Liver (tissue), 9 donors: Measurements from ENCODE around the gene GLDN. TPM values are rescaled to one million over a fixed set of nuclear protein-coding genes. Genes with fewer than 3 reads are reported as not detected.

Source experiments
- DNase-seq: peaks from one replicate; pipeline ENCODE4 v3.0.0-alpha.2; 2017; ENCODE audit warnings: low spot score
- H3K27ac ChIP-seq, 2 donors: one replicate each; pipeline ENCODE4 v1.7.0; 2013; ENCODE audit warnings: inconsistent platforms in 2 of 2, low read length in 2 of 2, control low read depth in 1 of 2, low read depth in 1 of 2, mild to moderate bottlenecking in 1 of 2
- H3K27me3 ChIP-seq, 4 donors: one replicate each; pipeline versions ENCODE4 v1.6.1 to v1.7.0; 2013; ENCODE audit warnings: low read length in 3 of 4, inconsistent platforms in 1 of 4, mild to moderate bottlenecking in 1 of 4, moderate library complexity in 1 of 4; ENCODE audit not compliant: control insufficient read depth in 4 of 4, insufficient read depth in 4 of 4
- H3K36me3 ChIP-seq, 4 donors: one replicate each; pipeline versions ENCODE4 v1.6.1 to v1.7.0; 2013; ENCODE audit warnings: low read length in 3 of 4, mild to moderate bottlenecking in 3 of 4, low read depth in 1 of 4, moderate library complexity in 1 of 4; ENCODE audit not compliant: control insufficient read depth in 4 of 4, insufficient read depth in 3 of 4
- H3K4me1 ChIP-seq, 4 donors: one replicate each; pipeline versions ENCODE4 v1.6.1 to v1.7.0; 2013; ENCODE audit warnings: low read length in 3 of 4, mild to moderate bottlenecking in 3 of 4, moderate library complexity in 1 of 4; ENCODE audit not compliant: control insufficient read depth in 4 of 4, insufficient read depth in 4 of 4
- H3K4me3 ChIP-seq, 3 donors: one replicate each; pipeline versions ENCODE4 v1.6.1 to v1.7.0; 2013; ENCODE audit warnings: low read length in 3 of 3, control low read depth in 1 of 3, low read depth in 1 of 3, mild to moderate bottlenecking in 1 of 3
- H3K9ac ChIP-seq, 2 donors: one replicate each; pipeline ENCODE4 v1.7.0; 2013; ENCODE audit warnings: low read length in 2 of 2, mild to moderate bottlenecking in 2 of 2, moderate library complexity in 2 of 2, control low read depth in 1 of 2, low read depth in 1 of 2
- H3K9me3 ChIP-seq, 4 donors: one replicate each; pipeline versions ENCODE4 v1.6.1 to v1.7.0; 2013; ENCODE audit warnings: low read length in 3 of 4; ENCODE audit not compliant: control insufficient read depth in 4 of 4
- ATF3 ChIP-seq: IDR thresholded peaks from 2 replicates; pipeline ENCODE4 v1.6.1; 2016; ENCODE audit warnings: antibody characterized with exemption
- FOXA1 ChIP-seq: IDR thresholded peaks from 2 replicates; pipeline ENCODE4 v1.6.1; 2016; ENCODE audit warnings: antibody characterized with exemption
- GABPA ChIP-seq, 2 donors: IDR thresholded peaks in 1 of 2; conservative IDR thresholded peaks in 1 of 2; 2 replicates each; pipeline ENCODE4 v1.6.1; 2016; ENCODE audit warnings: antibody characterized with exemption in 2 of 2, mild to moderate bottlenecking in 1 of 2, moderate library complexity in 1 of 2
- HNF4A ChIP-seq, 2 donors: conservative IDR thresholded peaks; 2 replicates each; pipeline ENCODE4 v1.6.1; 2016; ENCODE audit warnings: antibody characterized with exemption in 2 of 2, mild to moderate bottlenecking in 2 of 2
- HNF4G ChIP-seq: IDR thresholded peaks from 2 replicates; pipeline ENCODE4 v1.6.1; 2016; ENCODE audit warnings: antibody characterized with exemption
- JUND ChIP-seq, 2 donors: IDR thresholded peaks; 2 replicates each; pipeline ENCODE4 v1.6.1; 2016; ENCODE audit warnings: antibody characterized with exemption in 2 of 2
- NR2F2 ChIP-seq: IDR thresholded peaks from 2 replicates; pipeline ENCODE4 v1.6.1; 2016; ENCODE audit warnings: antibody characterized with exemption
- RAD21 ChIP-seq, 2 donors: IDR thresholded peaks; 2 replicates each; pipeline ENCODE4 v1.6.1; 2016; ENCODE audit warnings: antibody characterized with exemption in 2 of 2, mild to moderate bottlenecking in 2 of 2
- REST ChIP-seq: IDR thresholded peaks from 2 replicates; pipeline ENCODE4 v1.6.1; 2016; ENCODE audit warnings: antibody characterized with exemption, mild to moderate bottlenecking
- RXRA ChIP-seq, 2 donors: IDR thresholded peaks; 2 replicates each; pipeline ENCODE4 v1.6.1; 2017 to 2018; ENCODE audit warnings: antibody characterized with exemption in 2 of 2, mild to moderate bottlenecking in 1 of 2
- SP1 ChIP-seq: IDR thresholded peaks from 2 replicates; pipeline ENCODE4 v1.6.1; 2018; ENCODE audit warnings: antibody characterized with exemption, mild to moderate bottlenecking
- TAF1 ChIP-seq: conservative IDR thresholded peaks from 2 replicates; pipeline ENCODE4 v1.6.1; 2016; ENCODE audit warnings: antibody characterized with exemption, mild to moderate bottlenecking
- YY1 ChIP-seq: IDR thresholded peaks from 2 replicates; pipeline ENCODE4 v1.6.1; 2016; ENCODE audit warnings: antibody characterized with exemption, mild to moderate bottlenecking
- ZBTB33 ChIP-seq: IDR thresholded peaks from 2 replicates; pipeline ENCODE4 v1.6.1; 2016; ENCODE audit warnings: antibody characterized with exemption
- WGBS: extraction: QIAGEN DNeasy Blood & Tissue Kit; methylation state at CpG from one replicate; pipeline ENCODE4 v1.1.7; 2013; 5-methylcytosine and 5-hydroxymethylcytosine counted together
- polyA plus RNA-seq, 2 donors: library from polyadenylated mRNA; stranded (reverse) in 1 of 2; unstranded in 1 of 2; fragments of 200-250 nt in 1 of 2; fragments of >200 nt in 1 of 2; fragmentation: Nextera tagmentation in 1 of 2; extraction: Ambion mirVana in 1 of 2; gene quantifications; one replicate each; pipeline versions ENCODE4 v1.2.1 to v1.2.3, GENCODE V29; 2013 to 2015
- total RNA-seq, 2 donors: library from RNA; depleted of rRNA; stranded (reverse); fragments of >200 nt; gene quantifications; one replicate each; pipeline ENCODE4 v1.2.3, GENCODE V29; 2014
- TF ChIP-seq, protein P1 (sequence below): fragments of 150-350 bp; IDR thresholded peaks from 2 replicates; pipeline ENCODE4 v1.5.1; 2017; ENCODE audit warnings: improper control_type of control experiment, low read depth, low read length; ENCODE audit not compliant: missing input control
- TF ChIP-seq, protein P2 (sequence below): IDR thresholded peaks from 2 replicates; pipeline ENCODE4 v1.6.1; 2016; ENCODE audit warnings: antibody characterized with exemption
- donor health status: healthy.
- donor health status: healthy.
- donor health status: healthy.
- donor health status: healthy.
- donor health status: healthy.

Gene GLDN
- total and polyA plus RNA-seq, 4 donors, result 0.15 to 1.4 (median 0.33) TPM

DNA sequence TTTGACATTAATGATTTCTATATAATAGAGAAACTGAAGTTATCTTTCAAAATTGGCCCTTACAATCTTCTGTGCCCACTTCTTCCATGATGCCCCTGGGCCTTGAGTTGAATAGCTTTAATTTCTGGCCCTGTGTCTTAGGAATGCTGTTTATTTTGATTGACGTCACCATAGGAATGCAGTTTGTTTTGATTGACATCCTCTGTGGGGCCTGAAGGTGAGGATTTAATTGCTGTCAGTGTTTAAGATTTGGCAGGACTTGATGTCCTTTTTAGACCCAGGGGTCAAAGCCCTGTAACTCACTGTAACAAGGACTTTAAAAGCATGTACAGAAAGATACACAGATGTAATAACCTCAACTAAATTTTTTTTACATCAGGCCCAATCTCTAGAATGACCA lies 83.3 kb downstream of the GLDN start (continued):
- TF ChIP-seq HNF4A (conservative IDR thresholded peaks at IDR 0.05) (no peak), RXRA (IDR thresholded peaks at IDR 0.05) (no peak)

GRCh38 chr15:51425517-51426040 lies 84.1 kb downstream of the GLDN start:
- H3K9me3 ChIP-seq, result no peaks in the 10 kb centered on the region
- no peaks in the 10 kb centered on the region for H3K36me3 ChIP-seq
- DNase-seq, result no peak
- H3K4me3 ChIP-seq, result no peak overlapping the region
- no peak overlapping the region for H3K27ac ChIP-seq
- H3K27me3 ChIP-seq, result no peaks in the 10 kb centered on the region
- 55% methylated on average over 1 of the region's 1 CpG for WGBS
- TF ChIP-seq ZBTB33 (no peak), SP1 (no peak), JUND (IDR thresholded peaks at IDR 0.05) (no peak), REST (no peak), YY1 (no peak), RXRA (IDR thresholded peaks at IDR 0.05) (no peak), ATF3 (no peak), FOXA1 (no peak), GABPA (IDR thresholded peaks at IDR 0.05 in 1 of 2, conservative IDR thresholded peaks at IDR 0.05 in 1 of 2) (no peak), RAD21 (IDR thresholded peaks at IDR 0.05) (no peak), NR2F2 (no peak), TAF1 (no peak), HNF4G (no peak)
- TF ChIP-seq, protein P1, sequence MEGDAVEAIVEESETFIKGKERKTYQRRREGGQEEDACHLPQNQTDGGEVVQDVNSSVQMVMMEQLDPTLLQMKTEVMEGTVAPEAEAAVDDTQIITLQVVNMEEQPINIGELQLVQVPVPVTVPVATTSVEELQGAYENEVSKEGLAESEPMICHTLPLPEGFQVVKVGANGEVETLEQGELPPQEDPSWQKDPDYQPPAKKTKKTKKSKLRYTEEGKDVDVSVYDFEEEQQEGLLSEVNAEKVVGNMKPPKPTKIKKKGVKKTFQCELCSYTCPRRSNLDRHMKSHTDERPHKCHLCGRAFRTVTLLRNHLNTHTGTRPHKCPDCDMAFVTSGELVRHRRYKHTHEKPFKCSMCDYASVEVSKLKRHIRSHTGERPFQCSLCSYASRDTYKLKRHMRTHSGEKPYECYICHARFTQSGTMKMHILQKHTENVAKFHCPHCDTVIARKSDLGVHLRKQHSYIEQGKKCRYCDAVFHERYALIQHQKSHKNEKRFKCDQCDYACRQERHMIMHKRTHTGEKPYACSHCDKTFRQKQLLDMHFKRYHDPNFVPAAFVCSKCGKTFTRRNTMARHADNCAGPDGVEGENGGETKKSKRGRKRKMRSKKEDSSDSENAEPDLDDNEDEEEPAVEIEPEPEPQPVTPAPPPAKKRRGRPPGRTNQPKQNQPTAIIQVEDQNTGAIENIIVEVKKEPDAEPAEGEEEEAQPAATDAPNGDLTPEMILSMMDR, result no peak
- TF ChIP-seq, protein P2, sequence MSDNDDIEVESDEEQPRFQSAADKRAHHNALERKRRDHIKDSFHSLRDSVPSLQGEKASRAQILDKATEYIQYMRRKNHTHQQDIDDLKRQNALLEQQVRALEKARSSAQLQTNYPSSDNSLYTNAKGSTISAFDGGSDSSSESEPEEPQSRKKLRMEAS, result no peak
- H3K4me1 ChIP-seq, result no peaks in the 10 kb centered on the region
- no peak overlapping the region for H3K9ac ChIP-seq
